HG03159 (cell line): ENCODE data around the gene PRDM2.
"Not testable (repeated sequence)": the region's sequence is repeated elsewhere in the genome, so short reads cannot be mapped to it uniquely, and the experiment has no call there.

Source experiments
- ATAC-seq: cut with Tn5 transposase; IDR thresholded peaks from one replicate; pipeline ENCODE4 v1.9.1; 2021; ENCODE audit warnings: mild to moderate bottlenecking, moderate library complexity; ENCODE audit not compliant: unreplicated experiment

PRDM2 gene

GRCh38 chr1:13699936-13700520, at the start of gene PRDM2:
Gene PRDM2, plus strand, starts transcription at chr1:13700188. Its CDS starts 15,418 bp downstream, at chr1:13715606.
- ATAC-seq, result peak; percentile 28

- ATAC-seq, result no peak
Measured at GRCh38 chr1:13651279-13651678, 48.7 kb upstream of the PRDM2 start.

- ATAC-seq, result no peak
Measured at GRCh38 chr1:13652238-13652637, 47.8 kb upstream of the PRDM2 start.

- no peak for ATAC-seq
Measured at GRCh38 chr1:13661539-13661938, 38.4 kb upstream of the PRDM2 start.

- no peak for ATAC-seq
Measured at GRCh38 chr1:13662493-13662892, 37.5 kb upstream of the PRDM2 start.

GRCh38 chr1:13663969-13664368, 36.0 kb upstream of the PRDM2 start:
- no peak for ATAC-seq

GRCh38 chr1:13664451-13664850, 35.5 kb upstream of the PRDM2 start:
- no peak for ATAC-seq

GRCh38 chr1:13666317-13666716, 33.7 kb upstream of the PRDM2 start:
- no peak for ATAC-seq

GRCh38 chr1:13667691-13668090, 32.3 kb upstream of the PRDM2 start:
- peak; percentile 49 for ATAC-seq

GRCh38 chr1:13674377-13674776, 25.6 kb upstream of the PRDM2 start:
- no peak for ATAC-seq

GRCh38 chr1:13675151-13675651, 24.8 kb upstream of the PRDM2 start:
- no peak for ATAC-seq

GRCh38 chr1:13677896-13678295, 22.1 kb upstream of the PRDM2 start:
- no peak for ATAC-seq

GRCh38 chr1:13679651-13680050, 20.3 kb upstream of the PRDM2 start:
- no peak for ATAC-seq

GRCh38 chr1:13680609-13681008, 19.4 kb upstream of the PRDM2 start:
- not testable (repeated sequence) for ATAC-seq

- no peak for ATAC-seq
Measured at GRCh38 chr1:13681921-13682320, 18.1 kb upstream of the PRDM2 start.

GRCh38 chr1:13682444-13682843, 17.5 kb upstream of the PRDM2 start:
- no peak for ATAC-seq

- ATAC-seq, result no peak
Measured at GRCh38 chr1:13683206-13683605, 16.8 kb upstream of the PRDM2 start.

- no peak for ATAC-seq
Measured at GRCh38 chr1:13687151-13687715, 12.8 kb upstream of the PRDM2 start.

GRCh38 chr1:13693094-13693493, 6.9 kb upstream of the PRDM2 start:
- not testable (repeated sequence) for ATAC-seq

- ATAC-seq, result no peak
Measured at GRCh38 chr1:13694886-13695684, 4.9 kb upstream of the PRDM2 start.

- no peak for ATAC-seq
Measured at GRCh38 chr1:13697738-13698137, 2.2 kb upstream of the PRDM2 start.

- no peak for ATAC-seq
Measured at GRCh38 chr1:13699510-13699909, 478 bp upstream of the PRDM2 start.
